Measurements from ENCODE around the gene SLC12A6. TPM values are rescaled to one million over a fixed set of nuclear protein-coding genes. Genes with fewer than 3 reads are reported as not detected.

Gene SLC12A6
- total RNA-seq, 1 donor from 2014 or later = 74.4 TPM

GRCh38 chr15:34373951-34374350, 36.4 kb upstream of the SLC12A6 start:
- H3K4me3 Mint-ChIP-seq = no peak overlapping the region
- H3K27ac Mint-ChIP-seq = no peak overlapping the region
- POLR2A ChIA-PET = no interaction called here
- H3K9me3 Mint-ChIP-seq = no peaks in the 10 kb centered on the region
- no peaks in the 10 kb centered on the region for H3K27me3 Mint-ChIP-seq
- H3K36me3 Mint-ChIP-seq (ENCODE audit: low read depth) = no peaks in the 10 kb centered on the region
- H3K4me1 Mint-ChIP-seq = peaks cover 14% of the 10 kb centered on the region
- no peak for ATAC-seq (ENCODE audit: low read depth)
- DNase-seq = no peak
- intact Hi-C loops (cut with micrococcal nuclease) = no loop called here
- no peak for TF ChIP-seq CTCF (IDR thresholded peaks at IDR 0.05)
- CTCF ChIA-PET = interaction anchor here (0.7 kb wide), 1 partner anchor 132 kb away, joined by 3 read pairs; no protein-coding TSS in a partner anchor

- DNase-seq = no peak
- H3K36me3 Mint-ChIP-seq (ENCODE audit: low read depth) = peaks cover 6% of the 10 kb centered on the region
- ChIA-PET CTCF (no interaction called here), POLR2A (no interaction called here)
- H3K4me3 Mint-ChIP-seq = no peak overlapping the region
- H3K27me3 Mint-ChIP-seq = no peaks in the 10 kb centered on the region
- intact Hi-C loops (cut with micrococcal nuclease) = no loop called here
- no peak overlapping the region for H3K27ac Mint-ChIP-seq
- TF ChIP-seq CTCF (IDR thresholded peaks at IDR 0.05) = no peak
- no peak for ATAC-seq (ENCODE audit: low read depth)
- H3K9me3 Mint-ChIP-seq = no peaks in the 10 kb centered on the region
- H3K4me1 Mint-ChIP-seq = peaks cover 34% of the 10 kb centered on the region
These were observed 33.1 kb upstream of the SLC12A6 start for GRCh38 chr15:34370643-34371042.

GRCh38 chr15:34370129-34370528, 32.5 kb upstream of the SLC12A6 start:
- H3K36me3 Mint-ChIP-seq (ENCODE audit: low read depth) = peaks cover 6% of the 10 kb centered on the region
- ChIA-PET CTCF (no interaction called here), POLR2A (interaction anchor here (1.3 kb wide), 1 partner anchor 331 kb away, joined by 9 read pairs; the partner anchor contains the start of gene AVEN)
- H3K4me1 Mint-ChIP-seq = peaks cover 39% of the 10 kb centered on the region
- no peaks in the 10 kb centered on the region for H3K9me3 Mint-ChIP-seq
- H3K27ac Mint-ChIP-seq = peak overlapping the region; percentile 20
- intact Hi-C loops (cut with micrococcal nuclease) = no loop called here
- no peaks in the 10 kb centered on the region for H3K27me3 Mint-ChIP-seq
- H3K4me3 Mint-ChIP-seq = peak overlapping the region; percentile 38
- ATAC-seq (ENCODE audit: low read depth) (no peak), DNase-seq (no peak)
- no peak for TF ChIP-seq CTCF (IDR thresholded peaks at IDR 0.05)

- CTCF ChIA-PET = interaction anchor here (0.6 to 5.2 kb wide), 23 partner anchors 9 to 304 kb away, joined by 3 to 78 read pairs (median 4); partner anchors contain the start of genes EMC7, GOLGA8B, NOP10 and NUTM1
- H3K36me3 Mint-ChIP-seq (ENCODE audit: low read depth) = peaks cover 17% of the 10 kb centered on the region
- peak; percentile 78 for TF ChIP-seq CTCF (IDR thresholded peaks at IDR 0.05)
- H3K4me1 Mint-ChIP-seq = peaks cover 45% of the 10 kb centered on the region
- H3K9me3 Mint-ChIP-seq = no peaks in the 10 kb centered on the region
- DNase-seq = peak; percentile 87
- POLR2A ChIA-PET = interaction anchor here (0.7 to 4.3 kb wide), 19 partner anchors 21 to 1179 kb away, joined by 3 to 64 read pairs (median 4); partner anchors contain the start of genes AQR, DPH6, EMC4 and EMC7
- peak within 1 kb of the TSS; percentile 95 for H3K27ac Mint-ChIP-seq
- peak within 1 kb of the TSS; percentile 94 for H3K4me3 Mint-ChIP-seq
- ATAC-seq (ENCODE audit: low read depth) = peak; percentile 86
- intact Hi-C loops (cut with micrococcal nuclease) = loop anchor here (1.0 to 10.0 kb wide), 11 partner anchors 24 to 617 kb away; partner anchors contain the start of genes GOLGA8A, KATNBL1, NOP10 and NUTM1
- H3K27me3 Mint-ChIP-seq = no peaks in the 10 kb centered on the region
These were observed 29.8 kb upstream of the SLC12A6 start, which contains the start of gene LPCAT4 for GRCh38 chr15:34367101-34368081. LPCAT4 (minus strand) TSS chr15:34367196; CDS start chr15:34367100, 96 bp downstream.
